ENCODE measurements around the gene PTPRM. TPM values are rescaled to one million over a fixed set of nuclear protein-coding genes. Genes with fewer than 3 reads are reported as not detected.

Gene PTPRM
- total RNA-seq, 4 donors from 2014 or later, result 170 to 198 (median 182) TPM

DNA sequence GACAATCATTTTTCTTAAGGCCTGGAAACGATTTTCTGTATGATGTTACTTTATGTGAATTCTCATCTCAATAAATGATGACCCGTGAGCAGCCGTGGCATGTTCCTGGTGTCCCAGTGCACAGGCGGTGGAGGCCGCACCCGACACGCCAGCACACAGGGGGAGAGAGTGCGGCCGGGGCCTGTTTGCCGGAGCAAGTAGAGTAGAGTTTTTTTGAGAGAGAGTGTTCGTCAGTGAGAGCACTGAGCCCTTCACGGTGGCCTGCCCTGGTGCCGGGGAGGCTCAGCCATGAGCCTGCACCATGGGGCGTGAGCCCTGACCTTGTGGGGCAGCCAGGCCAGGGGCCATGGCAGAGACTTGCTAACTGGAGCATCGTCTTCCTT is 839.7 kb downstream of the PTPRM start:
- no peaks in the 10 kb centered on the region for H3K4me1 ChIP-seq
- 91 to 95% methylated on average over 15 of the region's 15 CpGs for WGBS, 2 donors
- H3K36me3 ChIP-seq, result peaks cover 22 to 38% of the 10 kb centered on the region in 2 donors
- TF ChIP-seq POLR2A (IDR thresholded peaks at IDR 0.05), result no peak
- TF ChIP-seq, protein P1, sequence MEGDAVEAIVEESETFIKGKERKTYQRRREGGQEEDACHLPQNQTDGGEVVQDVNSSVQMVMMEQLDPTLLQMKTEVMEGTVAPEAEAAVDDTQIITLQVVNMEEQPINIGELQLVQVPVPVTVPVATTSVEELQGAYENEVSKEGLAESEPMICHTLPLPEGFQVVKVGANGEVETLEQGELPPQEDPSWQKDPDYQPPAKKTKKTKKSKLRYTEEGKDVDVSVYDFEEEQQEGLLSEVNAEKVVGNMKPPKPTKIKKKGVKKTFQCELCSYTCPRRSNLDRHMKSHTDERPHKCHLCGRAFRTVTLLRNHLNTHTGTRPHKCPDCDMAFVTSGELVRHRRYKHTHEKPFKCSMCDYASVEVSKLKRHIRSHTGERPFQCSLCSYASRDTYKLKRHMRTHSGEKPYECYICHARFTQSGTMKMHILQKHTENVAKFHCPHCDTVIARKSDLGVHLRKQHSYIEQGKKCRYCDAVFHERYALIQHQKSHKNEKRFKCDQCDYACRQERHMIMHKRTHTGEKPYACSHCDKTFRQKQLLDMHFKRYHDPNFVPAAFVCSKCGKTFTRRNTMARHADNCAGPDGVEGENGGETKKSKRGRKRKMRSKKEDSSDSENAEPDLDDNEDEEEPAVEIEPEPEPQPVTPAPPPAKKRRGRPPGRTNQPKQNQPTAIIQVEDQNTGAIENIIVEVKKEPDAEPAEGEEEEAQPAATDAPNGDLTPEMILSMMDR (IDR thresholded peaks at IDR 0.05), result no peak
- H3K27ac ChIP-seq, result no peak overlapping the region
- no peaks in the 10 kb centered on the region for H3K27me3 ChIP-seq
- no peak for DNase-seq
- intact Hi-C loops (cut with DNase I), result no loop called here
- H3K4me3 ChIP-seq (replicated peaks in 1 of 3), result no peak overlapping the region
- no peaks in the 10 kb centered on the region for H3K9me3 ChIP-seq

DNA sequence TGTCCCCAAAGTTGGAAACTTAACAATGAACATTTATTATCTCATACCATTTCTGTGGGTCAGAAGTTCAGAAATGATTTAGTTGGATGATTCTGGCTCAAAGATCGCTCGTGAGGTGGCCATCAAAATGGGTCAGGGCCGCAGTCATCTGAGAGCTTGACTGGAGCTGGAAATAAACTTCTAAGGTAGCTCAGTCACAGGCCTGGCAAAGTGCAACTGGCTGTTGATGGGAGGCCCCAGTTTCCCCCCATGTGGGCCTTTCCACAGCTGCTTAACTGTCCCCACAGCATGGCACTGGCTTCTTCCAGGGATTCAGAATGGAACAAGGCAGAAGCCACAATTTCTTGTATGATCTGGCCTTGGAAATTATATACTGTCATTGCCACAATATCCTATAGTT is 842.0 kb downstream of the PTPRM start:
- H3K4me3 ChIP-seq (replicated peaks in 1 of 3), result no peak overlapping the region
- TF ChIP-seq POLR2A (IDR thresholded peaks at IDR 0.05), result no peak
- TF ChIP-seq, protein P1 (IDR thresholded peaks at IDR 0.05), result no peak
- H3K27me3 ChIP-seq, result no peaks in the 10 kb centered on the region
- H3K9me3 ChIP-seq, result no peaks in the 10 kb centered on the region
- intact Hi-C loops (cut with DNase I), result no loop called here
- H3K27ac ChIP-seq, result no peak overlapping the region
- peaks cover 22 to 36% of the 10 kb centered on the region in 2 donors for H3K36me3 ChIP-seq
- no peaks in the 10 kb centered on the region for H3K4me1 ChIP-seq
- DNase-seq, result no peak
- WGBS, 2 donors, result 97% methylated on average over 3 of the region's 3 CpGs

DNA sequence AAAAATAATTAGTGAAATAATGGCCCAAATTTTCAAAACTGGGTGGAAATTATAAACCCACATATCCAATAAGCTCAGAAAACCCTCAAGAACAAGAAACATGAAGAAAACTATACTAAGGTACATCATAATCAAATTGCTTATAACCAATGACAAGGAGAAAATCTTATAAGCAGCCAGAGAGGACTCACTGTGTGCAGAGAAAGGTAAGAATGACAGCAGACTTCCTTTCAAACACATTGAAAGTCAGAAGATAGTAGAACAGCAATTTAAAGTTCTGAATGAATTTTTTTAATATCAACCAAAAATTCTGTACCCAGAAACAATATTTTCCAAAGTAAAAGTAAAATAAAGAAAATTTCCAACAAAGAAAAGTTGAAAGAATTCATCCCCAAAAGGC is 844.4 kb downstream of the PTPRM start:
- intact Hi-C loops (cut with DNase I), result no loop called here
- Histone ChIP-seq H3K4me3 (replicated peaks in 1 of 3) (no peak overlapping the region), H3K9me3 (no peaks in the 10 kb centered on the region), H3K27me3 (no peaks in the 10 kb centered on the region), H3K36me3 (peaks cover 17 to 18% of the 10 kb centered on the region in 2 donors), H3K4me1 (no peaks in the 10 kb centered on the region), H3K27ac (no peak overlapping the region)
- TF ChIP-seq, protein P1 (IDR thresholded peaks at IDR 0.05), result no peak
- TF ChIP-seq POLR2A (IDR thresholded peaks at IDR 0.05), result no peak
- no peak for DNase-seq

DNA sequence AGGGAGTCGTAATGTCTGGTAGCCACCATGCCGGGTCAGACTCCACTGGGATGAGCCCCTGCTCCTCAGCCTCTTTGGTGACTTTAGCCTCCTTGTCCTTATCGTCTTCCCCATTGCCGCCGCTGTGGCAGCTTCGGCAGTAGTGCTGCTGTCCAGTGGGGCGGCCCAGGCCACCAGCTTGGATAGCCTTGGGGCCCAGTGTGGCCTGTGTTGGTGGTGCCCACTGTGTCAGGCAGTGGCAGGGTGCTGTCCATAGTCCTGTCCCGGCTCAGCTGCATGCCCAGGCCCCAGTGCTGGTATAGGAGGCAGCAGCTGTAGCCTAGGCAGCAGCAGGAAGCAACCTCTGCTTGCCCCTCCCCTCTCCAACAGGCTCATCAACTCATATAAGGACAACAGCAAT is 845.0 kb downstream of the PTPRM start:
- Histone ChIP-seq H3K27me3 (no peaks in the 10 kb centered on the region), H3K4me1 (no peaks in the 10 kb centered on the region), H3K9me3 (no peaks in the 10 kb centered on the region), H3K27ac (no peak overlapping the region), H3K4me3 (replicated peaks in 1 of 3) (no peak overlapping the region), H3K36me3 (peaks cover 11 to 14% of the 10 kb centered on the region in 2 donors)
- 96 to 98% methylated on average over 7 to 8 of the region's 8 CpGs for WGBS, 2 donors
- TF ChIP-seq POLR2A (IDR thresholded peaks at IDR 0.05), result no peak
- TF ChIP-seq, protein P1 (IDR thresholded peaks at IDR 0.05), result no peak
- DNase-seq, result no peak
- intact Hi-C loops (cut with DNase I), result no loop called here

DNA sequence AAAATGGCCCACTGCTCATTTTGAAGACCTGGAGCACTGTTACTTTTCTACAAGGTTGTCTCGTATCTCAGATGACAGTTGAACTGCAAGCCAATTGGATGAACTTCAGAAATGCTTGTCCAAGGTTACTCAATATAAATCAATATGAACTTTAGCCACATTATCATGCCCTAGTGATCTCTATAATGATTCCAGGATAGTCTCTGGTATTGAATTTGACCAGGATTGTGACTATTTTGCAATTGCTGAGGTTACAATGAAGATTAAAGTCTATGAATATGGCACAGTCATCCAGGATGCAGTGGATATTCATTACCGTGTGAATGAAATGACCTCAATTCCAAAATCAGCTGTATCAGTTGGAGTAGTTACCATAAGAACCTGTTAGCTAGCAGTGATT is 846.1 kb downstream of the PTPRM start:
- H3K27me3 ChIP-seq, result no peaks in the 10 kb centered on the region
- H3K4me1 ChIP-seq, result no peaks in the 10 kb centered on the region
- TF ChIP-seq, protein P1 (IDR thresholded peaks at IDR 0.05), result no peak
- TF ChIP-seq POLR2A (IDR thresholded peaks at IDR 0.05), result no peak
- intact Hi-C loops (cut with DNase I), result no loop called here
- no peak overlapping the region for H3K27ac ChIP-seq
- peaks cover 2 to 3% of the 10 kb centered on the region in 2 donors for H3K36me3 ChIP-seq
- 91 to 95% methylated on average over 2 of the region's 2 CpGs for whole genome bisulfite sequencing, 2 donors
- no peak for DNase-seq
- no peaks in the 10 kb centered on the region for H3K9me3 ChIP-seq
- H3K4me3 ChIP-seq (replicated peaks in 1 of 3), result no peak overlapping the region
